ENCODE results near the gene F7.
"Not testable (repeated sequence)": the region's sequence is repeated elsewhere in the genome, so short reads cannot be mapped to it uniquely, and the experiment has no call there.

Gene F7

DNA sequence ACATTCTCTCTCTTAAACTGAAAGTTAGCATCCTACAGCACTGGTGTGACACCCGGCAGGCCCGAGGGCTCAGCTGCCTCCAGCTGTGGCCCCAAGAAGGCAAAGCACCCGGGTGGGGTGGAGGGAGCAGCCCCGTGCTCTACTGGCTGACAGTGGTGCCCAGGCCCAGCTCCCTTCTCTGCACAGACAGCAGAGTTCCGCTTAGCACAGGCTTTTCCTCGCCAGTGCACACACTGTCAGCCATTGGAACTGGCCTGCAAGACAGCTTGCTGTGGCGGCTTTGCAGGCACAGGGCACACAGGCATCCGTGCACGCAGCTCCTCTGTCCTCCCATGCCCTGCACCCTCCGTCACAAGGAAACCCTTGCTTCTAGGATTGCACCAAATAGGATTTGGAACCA, 3.3 kb upstream of the F7 start:
- DNase-seq (ENCODE audit: low read depth in 3 of 3), result not testable (repeated sequence)

DNA sequence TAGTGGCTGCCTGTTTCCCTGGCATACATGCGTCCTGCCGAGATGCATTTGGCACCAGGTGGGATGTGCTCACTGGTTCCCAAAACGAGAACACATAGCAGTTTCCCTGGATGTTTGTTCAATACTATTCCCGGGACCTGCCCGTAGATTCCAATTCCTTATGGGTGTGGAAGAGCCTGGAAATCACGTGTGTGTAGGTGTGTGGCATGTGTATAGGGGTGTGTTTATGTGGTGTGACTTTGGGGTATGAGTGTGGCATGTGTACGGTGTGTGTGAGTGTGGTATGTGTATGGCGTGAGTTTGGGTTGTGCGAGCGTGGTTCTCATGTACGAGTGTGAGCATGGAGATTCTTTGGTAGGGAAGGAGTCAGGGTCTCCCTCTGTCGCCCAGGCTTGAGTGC, 2.9 kb upstream of the F7 start:
- DNase-seq (ENCODE audit: low read depth in 3 of 3), result no peak

DNA sequence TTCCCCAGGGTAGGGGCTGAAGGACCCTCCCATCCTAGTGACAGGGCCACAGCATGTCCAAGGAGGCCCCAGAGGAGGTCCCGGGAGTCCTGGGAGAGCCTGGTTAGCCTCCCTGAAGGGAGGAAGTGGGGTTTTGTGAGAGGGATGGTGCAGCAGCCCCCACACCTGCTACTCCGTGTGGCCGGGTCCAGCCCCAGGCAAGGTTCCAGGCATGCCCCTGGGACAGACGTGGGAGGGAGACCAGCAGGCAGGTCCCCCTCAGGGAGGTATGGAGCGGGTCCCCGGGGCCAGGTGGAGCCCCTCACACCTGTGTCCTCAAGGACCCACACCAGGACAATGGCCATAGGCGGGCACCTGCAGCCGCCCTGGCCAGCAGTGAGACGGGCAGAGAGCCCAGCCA, 1.9 kb upstream of the F7 start:
- no peak for DNase-seq (ENCODE audit: low read depth in 3 of 3)

DNA sequence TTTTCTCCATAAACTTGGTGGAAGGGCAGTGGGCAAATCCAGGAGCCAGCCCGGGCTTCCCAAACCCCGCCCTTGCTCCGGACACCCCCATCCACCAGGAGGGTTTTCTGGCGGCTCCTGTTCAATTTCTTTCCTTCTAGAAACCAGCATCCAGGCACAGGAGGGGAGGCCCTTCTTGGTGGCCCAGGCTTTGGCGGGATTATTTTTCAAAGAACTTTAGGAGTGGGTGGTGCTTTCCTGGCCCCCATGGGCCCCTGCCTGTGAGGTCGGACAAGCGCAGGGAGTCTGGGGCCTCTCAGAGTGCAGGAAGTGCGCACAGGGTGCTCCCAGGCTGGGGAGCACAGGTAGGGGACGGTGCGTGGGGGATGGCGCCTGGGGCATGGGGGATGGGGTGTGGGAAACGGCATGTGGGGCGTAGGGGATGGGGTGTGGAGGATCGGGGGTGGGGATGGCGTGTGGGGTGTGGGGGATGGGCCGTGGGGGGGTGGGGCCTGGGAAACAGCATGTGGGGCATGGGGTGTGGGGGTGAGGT, 396 bp downstream of the F7 start:
- no peak for DNase-seq (ENCODE audit: low read depth in 3 of 3)

DNA sequence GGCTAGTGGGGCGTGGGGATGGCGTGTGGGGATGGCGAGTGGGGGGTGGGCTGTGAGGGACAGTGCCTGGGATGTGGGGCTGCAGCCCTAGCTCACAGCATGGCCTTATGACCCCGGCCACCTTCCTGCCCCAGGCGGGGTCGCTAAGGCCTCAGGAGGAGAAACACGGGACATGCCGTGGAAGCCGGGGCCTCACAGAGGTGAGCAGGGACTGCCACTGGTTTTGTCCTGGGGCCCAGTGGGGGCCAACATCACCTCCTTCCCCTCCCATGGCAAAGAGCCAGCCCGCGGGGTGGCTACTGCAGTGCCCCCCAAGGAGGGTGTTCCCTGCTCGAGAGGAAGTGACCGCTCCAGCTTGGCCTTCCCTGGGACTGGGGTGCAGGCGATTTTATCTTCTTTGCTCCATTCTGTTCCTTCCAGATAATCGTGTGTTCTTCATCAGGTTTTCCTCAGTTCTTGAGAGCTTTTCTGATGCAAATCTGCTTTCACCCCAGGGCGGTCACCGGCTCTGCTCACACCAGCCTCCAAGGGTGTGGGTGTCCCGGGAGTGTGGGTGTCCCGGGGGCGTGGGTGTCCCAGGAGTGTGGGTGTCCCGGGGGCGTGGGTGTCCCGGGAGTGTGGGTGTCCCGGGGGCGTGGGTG, 1.2 kb downstream of the F7 start:
- DNase-seq (ENCODE audit: low read depth in 3 of 3), result no peak

DNA sequence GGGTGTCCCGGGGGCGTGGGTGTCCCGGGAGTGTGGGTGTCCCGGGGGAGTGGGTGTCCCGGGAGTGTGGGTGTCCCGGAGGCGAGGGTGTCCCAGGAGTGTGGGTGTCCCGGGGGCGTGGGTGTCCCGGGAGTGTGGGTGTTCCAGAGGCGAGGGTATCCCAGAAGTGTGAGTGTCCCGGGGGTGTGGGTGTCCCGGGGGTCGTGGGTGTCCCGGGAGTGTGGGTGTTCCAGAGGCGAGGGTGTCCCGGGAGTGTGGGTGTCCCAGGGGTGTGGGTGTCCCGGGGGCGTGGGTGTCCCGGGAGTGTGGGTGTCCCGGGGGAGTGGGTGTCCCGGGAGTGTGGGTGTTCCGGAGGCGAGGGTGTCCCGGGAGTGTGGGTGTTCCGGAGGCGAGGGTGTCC, 2.9 kb downstream of the F7 start:
- not testable (repeated sequence) for DNase-seq (ENCODE audit: low read depth in 3 of 3)

DNA sequence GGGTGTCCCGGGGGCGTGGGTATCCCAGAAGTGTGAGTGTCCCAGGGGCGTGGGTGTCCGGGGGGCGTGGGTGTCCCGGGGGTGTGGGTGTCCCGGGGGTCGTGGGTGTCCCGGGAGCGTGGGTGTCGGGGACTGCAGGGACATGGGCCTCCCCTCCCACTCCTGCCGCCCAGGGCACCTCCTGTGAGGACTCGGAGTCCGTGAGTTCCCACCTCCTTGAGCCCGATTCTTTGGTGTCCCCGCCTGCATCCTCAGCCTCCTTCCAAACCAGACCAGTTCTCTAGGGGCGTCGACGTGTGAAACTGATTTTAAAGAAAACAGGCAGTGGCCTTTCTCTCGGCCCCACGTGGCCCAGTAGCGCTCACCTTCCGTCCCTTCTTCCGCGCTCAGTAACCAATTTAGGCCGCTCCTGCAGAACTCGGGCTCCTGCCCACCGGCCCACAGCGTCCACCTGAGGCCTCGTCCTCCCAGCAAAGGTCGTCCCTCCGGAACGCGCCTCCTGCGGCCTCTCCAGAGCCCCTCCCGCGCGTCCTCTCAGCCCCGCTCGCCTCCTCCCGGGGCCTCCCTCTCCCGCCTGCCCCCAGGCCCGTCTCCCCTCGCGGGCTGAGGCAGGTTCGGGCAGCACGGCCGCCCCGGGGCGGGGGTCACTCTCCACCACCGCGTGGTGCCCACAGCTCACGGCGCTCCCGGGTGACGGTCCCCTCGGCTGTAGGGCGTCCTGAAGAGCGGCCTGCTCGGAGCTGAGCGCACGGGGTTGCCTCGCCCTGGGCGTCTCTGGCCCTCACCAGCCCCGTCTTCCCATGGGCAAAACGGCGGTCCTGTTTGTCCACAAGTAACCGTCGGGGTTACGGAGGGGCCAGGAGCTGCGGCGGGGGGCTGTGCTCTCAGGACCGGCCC, 3.8 kb downstream of the F7 start:
- DNase-seq (ENCODE audit: low read depth in 3 of 3), result no peak

DNA sequence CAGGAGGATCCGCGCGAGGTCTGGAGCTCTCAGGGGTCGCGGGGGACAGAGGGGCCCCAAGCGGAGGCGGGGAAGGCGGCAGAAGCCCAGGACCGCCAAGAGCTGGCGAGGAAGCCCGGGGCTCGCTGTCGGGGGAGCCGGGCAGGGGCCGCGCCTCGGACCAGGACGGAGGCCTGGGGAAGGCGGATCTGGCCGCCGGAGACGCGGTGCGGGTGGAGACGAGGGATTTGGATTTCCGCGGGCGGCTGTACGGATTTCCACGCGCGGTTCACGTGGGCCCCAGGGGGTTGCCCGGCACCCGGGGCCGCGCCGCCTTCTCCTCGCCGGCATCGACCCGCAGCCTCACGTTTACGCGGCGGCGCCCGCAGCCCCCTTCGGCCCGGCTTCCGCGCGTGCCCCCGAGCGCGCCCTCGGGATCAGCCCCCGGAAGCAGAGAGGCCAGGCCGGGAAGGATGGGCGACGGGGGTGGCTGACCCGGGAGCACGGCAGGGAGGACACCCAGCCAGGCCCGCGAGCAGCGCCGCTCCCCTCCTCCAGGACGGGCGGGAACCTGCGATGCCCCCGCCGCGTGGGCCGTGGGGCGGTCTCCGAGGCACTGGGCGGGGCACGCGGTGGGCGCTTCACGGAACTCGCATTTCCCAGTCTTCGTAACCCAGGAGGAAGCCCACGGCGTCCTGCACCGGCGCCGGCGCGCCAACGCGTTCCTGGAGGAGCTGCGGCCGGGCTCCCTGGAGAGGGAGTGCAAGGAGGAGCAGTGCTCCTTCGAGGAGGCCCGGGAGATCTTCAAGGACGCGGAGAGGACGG, 4.7 kb downstream of the F7 start:
- no peak for DNase-seq (ENCODE audit: low read depth in 3 of 3)

DNA sequence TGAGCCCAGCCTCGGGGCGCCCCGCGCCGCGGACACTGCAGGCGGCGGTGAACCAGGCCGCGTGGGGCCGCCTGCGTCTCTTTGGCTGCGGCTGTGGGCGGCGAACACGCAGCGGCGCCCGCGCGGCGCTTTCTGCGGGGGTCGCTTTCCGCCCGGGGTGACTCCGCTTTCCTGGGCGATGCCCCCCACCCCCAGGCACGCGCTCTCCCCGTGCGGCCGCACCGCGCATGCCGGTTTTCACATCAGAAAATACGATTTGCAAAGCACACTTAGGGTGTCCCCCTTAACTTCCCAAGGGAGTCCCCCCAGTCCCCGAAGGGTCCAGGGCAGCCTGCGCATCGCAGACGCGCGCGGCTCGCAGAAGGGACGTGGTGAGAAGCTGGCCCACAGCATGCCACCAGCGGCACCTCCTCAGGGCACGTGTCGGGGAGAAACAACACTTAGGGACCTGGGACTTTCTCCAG, 5.3 kb downstream of the F7 start:
- DNase-seq (ENCODE audit: low read depth in 3 of 3), result no peak

DNA sequence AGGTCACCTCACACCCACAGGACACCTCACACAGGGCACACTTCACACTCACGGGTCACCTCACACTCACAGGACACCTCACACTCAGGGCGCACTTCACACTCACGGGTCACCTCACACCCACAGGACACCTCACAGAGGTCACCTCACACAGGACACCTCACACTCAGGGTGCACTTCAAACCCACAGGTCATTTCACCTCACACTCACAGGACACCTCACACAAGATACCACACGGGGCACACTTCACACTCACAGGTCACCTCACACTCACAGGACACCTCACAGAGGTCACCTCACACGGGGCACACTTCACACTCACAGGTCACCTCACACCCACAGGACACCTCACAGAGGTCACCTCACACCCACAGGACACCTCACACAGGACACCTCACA, 6.2 kb downstream of the F7 start:
- not testable (repeated sequence) for DNase-seq (ENCODE audit: low read depth in 3 of 3)

DNA sequence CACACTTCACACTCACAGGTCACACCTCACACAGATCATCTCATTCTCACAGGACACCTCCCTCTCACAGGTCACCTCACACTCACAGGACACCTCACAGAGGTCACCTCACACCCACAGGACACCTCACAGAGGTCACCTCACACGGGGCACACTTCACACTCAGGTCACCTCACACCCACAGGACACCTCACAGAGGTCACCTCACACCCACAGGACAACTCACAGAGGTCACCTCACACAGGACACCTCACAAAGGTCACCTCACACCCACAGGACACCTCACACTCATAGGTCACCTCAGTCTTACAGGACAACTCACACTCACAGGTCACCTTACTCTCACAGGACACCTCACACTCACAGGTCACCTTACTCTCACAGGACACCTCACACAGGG, 6.9 kb downstream of the F7 start:
- not testable (repeated sequence) for DNase-seq (ENCODE audit: low read depth in 3 of 3)

DNA sequence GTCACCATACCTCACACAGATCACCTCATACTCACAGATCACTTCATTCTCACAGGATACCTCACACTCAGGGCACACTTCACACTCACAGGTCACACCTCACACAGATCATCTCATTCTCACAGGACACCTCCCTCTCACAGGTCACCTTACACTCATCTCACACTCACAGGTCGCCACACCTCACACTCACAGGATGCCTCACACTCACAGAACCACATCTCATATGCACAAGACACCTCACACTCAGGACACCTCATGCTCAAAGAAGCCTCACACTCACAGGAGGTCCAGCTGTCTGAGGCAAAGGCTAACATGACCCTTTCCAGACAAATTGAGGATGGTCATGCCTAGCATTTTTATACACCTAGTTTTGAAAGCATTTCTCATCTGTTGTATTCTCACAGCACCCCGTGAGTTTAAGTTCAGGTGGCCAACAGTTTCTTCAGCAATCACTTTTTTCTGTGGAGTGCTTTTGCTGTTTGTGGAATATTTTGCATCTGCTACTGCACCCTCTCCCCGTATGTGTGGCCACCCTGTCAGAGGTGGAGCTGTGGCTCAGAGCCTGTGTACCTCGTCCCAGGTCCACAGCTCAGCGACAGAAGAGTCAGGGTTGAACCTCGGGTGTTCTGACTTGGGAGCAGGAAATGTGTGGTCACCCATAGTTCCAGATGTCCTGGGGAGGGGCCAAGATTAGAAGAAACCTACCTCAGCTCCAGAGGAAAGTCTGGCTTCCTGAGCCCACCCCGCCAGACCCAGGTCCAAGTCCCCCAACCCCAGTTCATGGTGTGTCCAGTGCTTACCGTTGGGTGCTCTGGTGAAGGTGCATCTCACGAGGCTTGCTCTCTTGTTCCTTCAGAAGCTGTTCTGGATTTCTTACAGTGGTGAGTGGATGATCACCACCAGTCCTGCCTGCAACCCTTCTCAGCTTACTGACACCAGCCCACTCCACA, 7.6 kb downstream of the F7 start:
- no peak for DNase-seq (ENCODE audit: low read depth in 3 of 3)

DNA sequence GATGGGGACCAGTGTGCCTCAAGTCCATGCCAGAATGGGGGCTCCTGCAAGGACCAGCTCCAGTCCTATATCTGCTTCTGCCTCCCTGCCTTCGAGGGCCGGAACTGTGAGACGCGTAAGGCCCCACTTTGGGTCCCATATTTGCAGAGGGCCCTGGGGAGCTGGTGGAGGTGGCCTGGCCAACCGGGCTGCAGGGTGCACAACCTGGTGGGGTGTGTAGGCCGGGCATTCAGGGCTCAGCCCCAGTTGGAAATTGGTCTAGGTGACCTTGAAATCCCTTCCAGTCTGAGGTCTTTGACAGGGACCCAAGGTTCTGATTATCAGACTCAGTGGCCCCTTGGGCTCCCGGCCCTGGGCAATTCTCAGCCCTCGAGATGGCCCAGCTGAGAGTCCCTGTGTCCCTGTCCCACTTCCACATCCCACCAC, 8.3 kb downstream of the F7 start:
- DNase-seq (ENCODE audit: low read depth in 3 of 3), result no peak

DNA sequence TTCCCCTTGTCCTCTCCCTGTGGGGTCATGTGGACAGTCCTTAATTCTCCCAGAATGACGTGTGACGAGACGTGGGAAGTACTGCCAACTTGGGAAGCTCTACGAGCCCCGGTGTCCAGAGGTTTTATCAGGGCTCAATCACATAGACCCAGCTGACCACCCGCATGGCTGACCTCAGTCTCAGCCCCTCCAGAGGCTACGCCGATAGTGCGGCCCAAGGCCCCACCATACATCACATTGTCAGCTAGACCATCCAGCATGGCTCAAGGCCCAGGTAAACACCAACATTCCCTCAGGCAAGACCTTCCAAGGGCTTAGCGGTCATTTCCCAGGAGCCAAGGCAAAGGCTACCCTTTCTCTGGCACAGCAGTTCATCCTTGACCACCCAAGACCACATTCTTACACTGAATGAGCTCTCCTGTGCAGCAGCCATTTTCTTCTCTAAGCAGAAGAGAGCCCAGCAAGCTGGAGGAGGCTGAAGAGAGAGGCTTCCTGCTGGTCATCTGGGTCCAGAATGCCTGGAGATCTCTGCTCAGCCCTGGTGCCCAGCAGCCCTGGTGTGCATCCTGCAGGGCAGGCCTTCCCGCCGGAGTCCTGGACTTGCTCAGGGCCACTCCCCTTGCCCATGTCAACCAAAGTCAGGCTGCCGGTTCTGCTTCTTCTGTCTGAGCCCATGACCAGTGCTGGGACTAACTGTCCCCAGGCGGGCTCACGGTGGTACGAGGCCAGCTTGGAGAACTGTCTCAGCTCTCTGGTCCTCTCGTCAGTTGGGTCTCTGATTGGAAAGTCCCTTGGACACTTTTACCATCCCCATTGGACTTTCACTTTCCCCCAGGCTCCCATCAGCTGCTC, 9.1 kb downstream of the F7 start:
- no peak for DNase-seq (ENCODE audit: low read depth in 3 of 3)

DNA sequence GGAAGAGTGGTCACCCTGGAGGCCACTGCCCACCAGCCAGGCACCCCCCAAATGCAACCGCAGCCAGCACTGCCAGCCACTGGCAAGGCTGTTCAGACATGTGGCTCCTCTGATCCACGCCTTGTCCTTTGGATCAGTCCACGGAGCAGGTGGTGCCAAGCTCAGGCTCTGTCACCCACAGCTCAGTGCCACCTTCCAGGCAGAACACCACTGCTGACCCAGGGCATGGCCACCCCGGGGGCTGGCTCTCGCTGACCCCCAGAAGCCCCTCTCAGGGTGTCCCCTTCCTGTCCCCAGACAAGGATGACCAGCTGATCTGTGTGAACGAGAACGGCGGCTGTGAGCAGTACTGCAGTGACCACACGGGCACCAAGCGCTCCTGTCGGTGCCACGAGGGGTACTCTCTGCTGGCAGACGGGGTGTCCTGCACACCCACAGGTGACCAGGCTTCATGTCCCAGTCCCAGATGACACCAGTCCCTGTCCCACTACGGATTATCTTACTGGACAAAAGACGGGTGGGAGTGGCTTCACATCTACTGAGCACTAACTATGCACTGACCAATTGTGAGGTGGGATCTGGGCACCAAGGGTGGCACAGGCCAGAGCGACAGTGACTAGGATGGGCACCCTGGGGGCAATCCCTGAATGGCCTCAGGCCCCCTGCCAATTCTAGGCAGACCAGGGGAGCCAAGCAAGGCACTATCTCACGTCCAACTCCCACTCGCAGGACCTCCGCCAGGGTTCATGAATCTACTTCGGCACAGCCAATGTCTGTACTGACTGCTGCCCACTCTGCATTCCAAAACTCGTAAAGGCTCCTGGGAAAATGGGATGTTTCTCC, 10.0 kb downstream of the F7 start:
- no peak for DNase-seq (ENCODE audit: low read depth in 3 of 3)

DNA sequence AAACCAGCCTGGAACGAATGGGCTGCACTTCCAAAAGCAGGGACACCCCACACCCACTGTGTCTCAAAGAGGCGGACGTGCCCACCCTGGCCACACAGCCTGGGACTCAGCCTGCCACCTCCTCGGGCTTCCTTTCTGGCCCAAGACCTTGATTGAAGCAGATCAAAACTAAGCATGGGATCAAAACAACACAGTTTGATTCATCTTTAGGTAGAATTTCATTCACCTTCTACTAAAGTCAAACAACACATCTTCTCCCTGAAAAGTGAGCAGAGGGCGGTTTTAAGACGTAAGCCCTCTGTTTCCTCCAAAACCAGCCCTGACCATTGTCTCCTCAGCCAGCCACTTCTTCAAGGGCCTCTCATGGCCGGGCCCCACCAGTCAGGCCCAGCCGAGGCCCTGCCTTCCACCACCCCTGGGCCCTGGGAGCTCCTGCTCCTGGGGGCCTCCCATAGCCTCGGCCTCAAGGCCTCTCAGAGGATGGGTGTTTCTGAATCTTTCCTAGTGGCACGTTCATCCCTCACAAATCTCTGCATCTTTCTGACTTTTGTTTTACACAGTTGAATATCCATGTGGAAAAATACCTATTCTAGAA, 10.7 kb downstream of the F7 start:
- no peak for DNase-seq (ENCODE audit: low read depth in 3 of 3)

DNA sequence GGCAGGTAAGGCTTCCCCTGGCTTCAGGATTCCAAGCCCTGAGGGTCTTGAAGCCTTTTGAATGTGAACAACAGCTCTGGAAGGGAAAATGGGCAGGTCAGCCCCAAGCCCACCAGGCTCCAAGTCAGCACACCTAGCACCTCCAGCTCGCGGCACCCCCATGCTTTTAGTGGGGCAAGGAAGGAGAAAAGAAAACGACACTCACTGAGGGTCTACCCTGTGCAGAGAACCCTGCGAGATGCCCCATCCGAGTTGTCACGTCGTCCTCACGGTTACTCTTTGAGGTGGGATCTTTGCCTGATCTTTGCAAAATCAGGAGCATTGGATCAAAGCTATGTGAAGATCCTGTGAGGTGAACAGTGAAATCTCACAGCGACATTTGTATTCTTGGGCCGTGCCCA, 11.3 kb downstream of the F7 start:
- DNase-seq (ENCODE audit: low read depth in 3 of 3), result no peak

DNA sequence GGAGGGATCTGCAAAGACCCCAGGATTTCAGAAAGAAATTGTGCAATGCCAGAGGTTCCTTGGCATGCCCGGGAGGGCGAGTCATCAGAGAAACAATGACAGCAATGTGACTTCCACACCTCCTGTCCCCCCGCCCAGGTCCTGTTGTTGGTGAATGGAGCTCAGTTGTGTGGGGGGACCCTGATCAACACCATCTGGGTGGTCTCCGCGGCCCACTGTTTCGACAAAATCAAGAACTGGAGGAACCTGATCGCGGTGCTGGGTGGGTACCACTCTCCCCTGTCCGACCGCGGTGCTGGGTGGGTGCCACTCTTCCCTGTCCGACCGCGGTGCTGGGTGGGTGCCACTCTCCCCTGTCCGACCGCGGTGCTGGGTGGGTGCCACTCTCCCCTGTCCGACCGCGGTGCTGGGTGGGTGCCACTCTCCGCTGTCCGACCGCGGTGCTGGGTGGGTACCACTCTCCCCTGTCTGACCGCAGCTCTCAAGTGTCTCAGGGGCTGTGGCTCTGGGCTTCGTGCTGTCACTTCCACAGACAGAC, 11.8 kb downstream of the F7 start:
- no peak for DNase-seq (ENCODE audit: low read depth in 3 of 3)

DNA sequence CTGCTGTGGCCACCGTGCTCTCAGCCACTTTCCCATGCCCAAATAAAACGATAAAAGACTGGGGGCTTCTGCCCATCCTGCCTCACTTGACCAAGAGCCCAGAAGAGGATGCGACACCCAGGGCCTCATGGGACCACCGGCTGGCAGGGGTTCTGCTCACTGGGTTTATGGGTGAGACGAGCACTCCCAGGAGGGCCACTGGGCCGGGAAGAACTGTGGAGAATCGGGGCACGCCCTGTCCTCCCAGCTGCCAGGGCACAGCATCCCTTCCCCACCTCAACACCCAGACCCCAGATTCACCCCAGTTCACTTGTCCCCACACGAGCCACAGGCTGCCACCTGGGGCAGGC, 12.3 kb downstream of the F7 start:
- DNase-seq (ENCODE audit: low read depth in 3 of 3), result no peak
